ENCODE data around the gene RNF7. TPM values are rescaled to one million over a fixed set of nuclear protein-coding genes. Genes with fewer than 3 reads are reported as not detected.

RNF7 gene
- total and polyA plus RNA-seq, 9 of the 15 experiments (the other 6 are each of a cell fraction or from before 2014, with no cell fraction given) = 38.8 to 133 (median 80.5) TPM

DNA sequence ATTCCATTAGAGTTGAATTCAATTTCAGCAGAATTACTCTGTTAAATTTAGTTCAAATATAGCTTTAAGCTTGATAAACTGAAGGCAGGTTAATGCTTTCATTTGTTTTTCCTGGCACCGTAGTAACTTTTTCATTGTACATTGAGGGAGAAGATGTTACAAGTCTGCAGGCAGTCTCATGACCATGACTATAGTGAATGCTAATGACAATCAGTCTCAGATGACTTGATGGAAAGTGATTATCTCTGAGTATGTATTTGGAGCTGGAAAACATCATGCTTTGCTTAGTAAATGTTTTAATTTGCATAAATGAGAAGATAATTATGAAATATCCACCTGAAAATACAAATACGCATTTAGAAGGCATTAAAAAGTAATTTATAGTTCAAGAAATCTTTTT, 16.0 kb upstream of the RNF7 start:
- Histone ChIP-seq H3K27me3 (ENCODE audit: control insufficient read depth in 2 of 2, insufficient read depth in 2 of 2, low read length in 2 of 2) (no peaks in the 10 kb centered on the region), H2AFZ (ENCODE audit: low read depth, low read length) (no peak overlapping the region; the same call in 1 of the 2 replicates), H3K4me1 (replicated peaks in 1 of 2; ENCODE audit: control insufficient read depth in 2 of 2, insufficient read depth in 2 of 2, low read length in 2 of 2) (no peaks in the 10 kb centered on the region; a peak in 1 of 5 replicates), H3K9me3 (replicated peaks; ENCODE audit: control insufficient read depth, insufficient read depth, low read depth, low read length) (no peaks in the 10 kb centered on the region), H4K20me1 (replicated peaks; ENCODE audit: control insufficient read depth, insufficient read depth, low read length) (no peaks in the 10 kb centered on the region), H3K9ac (ENCODE audit: insufficient read depth in 1 of 2, low read depth in 2 of 2, low read length in 2 of 2) (no peak overlapping the region), H3K9me1 (ENCODE audit: control insufficient read depth, insufficient read depth, low read length) (no peaks in the 10 kb centered on the region), H3K4me2 (ENCODE audit: insufficient read depth, low read length) (no peak overlapping the region), H3K4me3 (no peak overlapping the region), H3K79me2 (ENCODE audit: control insufficient read depth, insufficient read depth, low read length) (no peaks in the 10 kb centered on the region), H3K36me3 (ENCODE audit: control insufficient read depth, insufficient read depth, low read length) (no peaks in the 10 kb centered on the region), H3K27ac (ENCODE audit: extremely low read depth, low read depth, low read length) (no peak overlapping the region)
- in situ Hi-C loops (cut with MboI) (no loop called here), intact Hi-C loops (cut with micrococcal nuclease) (no loop called here)
- POLR2A ChIA-PET = interaction anchor here (0.6 to 0.8 kb wide), 2 partner anchors 172 to 267 kb away, joined by 3 read pairs; no protein-coding TSS in a partner anchor
- WGBS (ENCODE audit: insufficient coverage, low coverage, missing lambda C conversion rate) = 30% methylated on average over 2 of the region's 2 CpGs
- no peak for ATAC-seq
- no peak for DNase-seq (ENCODE audit: extremely low read depth in 1 of 4, low spot score in 3 of 4)
- no TSS peak for BruUV-seq (replicated peaks)
- CTCF ChIA-PET (ENCODE audit: low intra/inter-chr PET ratio) = interaction anchor here (0.6 kb wide), 1 partner anchor 13 kb away, joined by 3 read pairs; no protein-coding TSS in a partner anchor
- no peak for FAIRE-seq
- TF ChIP-seq OTX1 (CRISPR knock-in tag; IDR thresholded peaks at IDR 0.05) (no peak), ZNF77 (CRISPR knock-in tag; IDR thresholded peaks at IDR 0.05) (no peak), FOXJ2 (tag; IDR thresholded peaks at IDR 0.05) (peak; percentile 87)

- 15% methylated on average over 2 of the region's 2 CpGs for WGBS (ENCODE audit: insufficient coverage, low coverage, missing lambda C conversion rate)
- TF ChIP-seq, protein P1, sequence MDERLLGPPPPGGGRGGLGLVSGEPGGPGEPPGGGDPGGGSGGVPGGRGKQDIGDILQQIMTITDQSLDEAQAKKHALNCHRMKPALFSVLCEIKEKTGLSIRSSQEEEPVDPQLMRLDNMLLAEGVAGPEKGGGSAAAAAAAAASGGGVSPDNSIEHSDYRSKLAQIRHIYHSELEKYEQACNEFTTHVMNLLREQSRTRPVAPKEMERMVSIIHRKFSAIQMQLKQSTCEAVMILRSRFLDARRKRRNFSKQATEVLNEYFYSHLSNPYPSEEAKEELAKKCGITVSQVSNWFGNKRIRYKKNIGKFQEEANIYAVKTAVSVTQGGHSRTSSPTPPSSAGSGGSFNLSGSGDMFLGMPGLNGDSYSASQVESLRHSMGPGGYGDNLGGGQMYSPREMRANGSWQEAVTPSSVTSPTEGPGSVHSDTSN (CRISPR knock-in tag; IDR thresholded peaks at IDR 0.05; ENCODE audit: low read depth) = no peak
- TF ChIP-seq, protein P1 (tag; conservative IDR thresholded peaks at IDR 0.05; ENCODE audit: low read depth) = peak; percentile 65
- no peak for TF ChIP-seq ARNT (IDR thresholded peaks at IDR 0.05)
- Histone ChIP-seq H3K27me3 (ENCODE audit: control insufficient read depth in 2 of 2, insufficient read depth in 2 of 2, low read length in 2 of 2) (no peaks in the 10 kb centered on the region), H3K79me2 (ENCODE audit: control insufficient read depth, insufficient read depth, low read length) (no peaks in the 10 kb centered on the region), H4K20me1 (replicated peaks; ENCODE audit: control insufficient read depth, insufficient read depth, low read length) (no peaks in the 10 kb centered on the region), H3K4me1 (replicated peaks in 1 of 2; ENCODE audit: control insufficient read depth in 2 of 2, insufficient read depth in 2 of 2, low read length in 2 of 2) (no peaks in the 10 kb centered on the region; a peak in 1 of 5 replicates), H3K27ac (ENCODE audit: extremely low read depth, low read depth, low read length) (no peak overlapping the region), H3K9ac (ENCODE audit: insufficient read depth in 1 of 2, low read depth in 2 of 2, low read length in 2 of 2) (no peak overlapping the region), H2AFZ (ENCODE audit: low read depth, low read length) (no peak overlapping the region), H3K9me3 (replicated peaks; ENCODE audit: control insufficient read depth, insufficient read depth, low read depth, low read length) (no peaks in the 10 kb centered on the region), H3K4me2 (ENCODE audit: insufficient read depth, low read length) (no peak overlapping the region), H3K4me3 (no peak overlapping the region), H3K9me1 (ENCODE audit: control insufficient read depth, insufficient read depth, low read length) (no peaks in the 10 kb centered on the region), H3K36me3 (ENCODE audit: control insufficient read depth, insufficient read depth, low read length) (no peaks in the 10 kb centered on the region)
- CTCF ChIA-PET (ENCODE audit: low intra/inter-chr PET ratio) = interaction anchor here (0.6 kb wide), 1 partner anchor 13 kb away, joined by 3 read pairs; no protein-coding TSS in a partner anchor
- in situ Hi-C loops (cut with MboI) = no loop called here
- no peak for ATAC-seq
- no TSS peak for BruUV-seq (replicated peaks)
- intact Hi-C loops (cut with micrococcal nuclease) = no loop called here
- FAIRE-seq = no peak
- DNase-seq (ENCODE audit: extremely low read depth in 1 of 4, low spot score in 3 of 4) = no peak
- POLR2A ChIA-PET = interaction anchor here (0.5 to 1.2 kb wide), 4 partner anchors 11 to 266 kb away, joined by 3 to 5 read pairs (median 3); no protein-coding TSS in a partner anchor
These were observed 15.4 kb upstream of the RNF7 start for GRCh38 chr3:141722648-141723047.

Measured in K562 (cell line).